ENCODE measurements around the gene MMP28. TPM values are rescaled to one million over a fixed set of nuclear protein-coding genes. Genes with fewer than 3 reads are reported as not detected.

Gene MMP28
- total and polyA plus RNA-seq, 2 donors from 2014 or later: 4.5 to 10.3 TPM

- intact Hi-C loops (cut with DNase I): loop anchor here (5.0 kb wide), 1 partner anchor 41 kb away; the partner anchor contains the start of gene TAF15
- Histone ChIP-seq H3K27ac (ENCODE audit: low read depth in 2 of 2, low read length in 2 of 2) (no peak overlapping the region), H3K4me3 (ENCODE audit: low read length in 3 of 3) (no peak overlapping the region), H3K4me1 (ENCODE audit: control insufficient read depth in 2 of 3, insufficient read depth in 2 of 3, low read depth in 1 of 3, low read length in 3 of 3) (peaks cover 0 to 2% (median 0%) of the 10 kb centered on the region in 3 donors), H3K9ac (ENCODE audit: low read length in 3 of 3) (no peak overlapping the region), H3K9me3 (ENCODE audit: control insufficient read depth in 2 of 3, insufficient read depth in 1 of 3, low read length in 3 of 3) (no peaks in the 10 kb centered on the region), H3K27me3 (ENCODE audit: control insufficient read depth, insufficient read depth, low read length) (no peaks in the 10 kb centered on the region), H3K36me3 (ENCODE audit: control insufficient read depth in 2 of 3, insufficient read depth in 3 of 3, low read length in 3 of 3) (no peaks in the 10 kb centered on the region)
- FAIRE-seq (no peak), DNase-seq (no peak)
- TF ChIP-seq CTCF (IDR thresholded peaks at IDR 0.05; ENCODE audit: borderline replicate concordance, extremely low read depth, insufficient read depth): no peak
Observed at GRCh38 chr17:35766489-35766877, 29.0 kb downstream of the MMP28 start.

- intact Hi-C loops (cut with DNase I): loop anchor here (5.0 kb wide), 1 partner anchor 41 kb away; the partner anchor contains the start of gene TAF15
- DNase-seq (peak in 3 of 5 donors; percentile 55 to 63 (median 56)), FAIRE-seq (no peak)
- no peak overlapping the region for H3K27ac ChIP-seq (ENCODE audit: low read depth in 2 of 2, low read length in 2 of 2)
- H3K9ac ChIP-seq (ENCODE audit: low read length in 3 of 3): no peak overlapping the region
- TF ChIP-seq CTCF (IDR thresholded peaks at IDR 0.05; ENCODE audit: borderline replicate concordance, extremely low read depth, insufficient read depth): no peak
- no peaks in the 10 kb centered on the region for H3K27me3 ChIP-seq (ENCODE audit: control insufficient read depth, insufficient read depth, low read length)
- peaks cover 0 to 2% (median 0%) of the 10 kb centered on the region in 3 donors for H3K4me1 ChIP-seq (ENCODE audit: control insufficient read depth in 2 of 3, insufficient read depth in 2 of 3, low read depth in 1 of 3, low read length in 3 of 3)
- H3K4me3 ChIP-seq (ENCODE audit: low read length in 3 of 3): no peak overlapping the region
- no peaks in the 10 kb centered on the region for H3K36me3 ChIP-seq (ENCODE audit: control insufficient read depth in 2 of 3, insufficient read depth in 3 of 3, low read length in 3 of 3)
- no peaks in the 10 kb centered on the region for H3K9me3 ChIP-seq (ENCODE audit: control insufficient read depth in 2 of 3, insufficient read depth in 1 of 3, low read length in 3 of 3)
Observed at GRCh38 chr17:35765756-35766488, 29.5 kb downstream of the MMP28 start.

GRCh38 chr17:35765086-35765710 lies 30.2 kb downstream of the MMP28 start:
- intact Hi-C loops (cut with DNase I): loop anchor here (5.0 kb wide), 1 partner anchor 42 kb away; the partner anchor contains the start of gene TAF15
- peak in 1 of 5 donors; percentile 51 for DNase-seq
- Histone ChIP-seq H3K36me3 (ENCODE audit: control insufficient read depth in 2 of 3, insufficient read depth in 3 of 3, low read length in 3 of 3) (no peaks in the 10 kb centered on the region), H3K4me1 (ENCODE audit: control insufficient read depth in 2 of 3, insufficient read depth in 2 of 3, low read depth in 1 of 3, low read length in 3 of 3) (peaks cover 0 to 2% (median 0%) of the 10 kb centered on the region in 3 donors), H3K9me3 (ENCODE audit: control insufficient read depth in 2 of 3, insufficient read depth in 1 of 3, low read length in 3 of 3) (no peaks in the 10 kb centered on the region), H3K27ac (ENCODE audit: low read depth in 2 of 2, low read length in 2 of 2) (no peak overlapping the region), H3K9ac (ENCODE audit: low read length in 3 of 3) (peak overlapping the region in 1 of 3 donors; percentile 34), H3K4me3 (ENCODE audit: low read length in 3 of 3) (no peak overlapping the region), H3K27me3 (ENCODE audit: control insufficient read depth, insufficient read depth, low read length) (no peaks in the 10 kb centered on the region)
- no peak for FAIRE-seq
- TF ChIP-seq CTCF (IDR thresholded peaks at IDR 0.05; ENCODE audit: borderline replicate concordance, extremely low read depth, insufficient read depth): no peak

Data from kidney (tissue), 14 donors.